HuH-7 (cell line): Measurements from ENCODE around the gene CDK15.

ENCODE experiments used
- DNase-seq: peaks from one replicate; pipeline ENCODE4 v3.0.0; 2011; ENCODE audit warnings: low spot score

The CDK15 gene

GRCh38 chr2:201939453-201939941 is 133.2 kb downstream of the CDK15 start:
- no peak for DNase-seq

- no peak for DNase-seq
Measured at GRCh38 chr2:201942531-201942930, 136.2 kb downstream of the CDK15 start.
